Activated T-helper 17 cell treated with anti-CD3 and anti-CD28 coated beads, Interleukin-2, amount 50 U/mL, for 72 hours (primary cell): ENCODE measurements around the gene MFSD6. TPM values are rescaled to one million over a fixed set of nuclear protein-coding genes. Genes with fewer than 3 reads are reported as not detected.

Experiments
- ATAC-seq: fragments of 150-1000 bp; cut with Tn5 transposase; replicated peaks from 2 replicates; pipeline ENCODE4 v1.10.0; 2021; ENCODE audit warnings: mild to moderate bottlenecking, moderate library complexity
- H3K27ac Mint-ChIP-seq: one replicate; pipeline ENCODE4 v1.8.0; 2022; ENCODE audit warnings: mixed read lengths
- H3K27me3 Mint-ChIP-seq: one replicate; pipeline ENCODE4 v1.8.0; 2022; ENCODE audit warnings: mixed read lengths
- H3K36me3 Mint-ChIP-seq: one replicate; pipeline ENCODE4 v1.8.0; 2022; ENCODE audit warnings: low read depth, mild to moderate bottlenecking, mixed read lengths
- H3K4me1 Mint-ChIP-seq: one replicate; pipeline ENCODE4 v1.8.0; 2022; ENCODE audit warnings: mixed read lengths
- H3K4me3 Mint-ChIP-seq: one replicate; pipeline ENCODE4 v1.8.0; 2022; ENCODE audit warnings: mild to moderate bottlenecking, mixed read lengths
- H3K9me3 Mint-ChIP-seq: one replicate; pipeline ENCODE4 v1.8.0; 2022; ENCODE audit warnings: mixed read lengths
- total RNA-seq, 2 donors: library from RNA; stranded (reverse); gene quantifications; one replicate each; pipeline ENCODE4 v1.2.3, GENCODE V29; 2022

MFSD6 gene
- total RNA-seq, 2 donors from 2014 or later: 33.5 to 41.5 TPM

DNA sequence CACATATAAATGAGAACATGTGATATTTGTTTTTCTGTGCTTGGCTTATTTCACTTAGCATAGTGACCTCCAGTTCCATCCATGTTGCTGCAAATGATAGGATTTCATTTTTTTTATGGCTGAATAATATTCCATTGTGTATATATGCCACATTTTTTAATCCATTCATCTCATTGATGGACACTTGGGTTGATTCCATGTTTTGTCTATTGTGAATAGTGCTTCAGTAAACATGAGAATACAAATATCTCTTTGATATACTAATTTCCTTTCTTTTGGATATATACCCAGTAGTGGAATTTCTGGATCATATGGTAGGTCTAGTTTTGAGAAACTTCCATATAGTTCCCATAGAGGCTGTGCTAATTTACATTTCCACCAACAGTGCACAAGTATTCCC lies 130.0 kb downstream of the MFSD6 start:
- no peak overlapping the region for H3K4me3 Mint-ChIP-seq
- H3K27ac Mint-ChIP-seq: no peak overlapping the region
- ATAC-seq: no peak
- peaks cover 33% of the 10 kb centered on the region for H3K36me3 Mint-ChIP-seq
- H3K4me1 Mint-ChIP-seq: peaks cover 17% of the 10 kb centered on the region
- peaks cover 33% of the 10 kb centered on the region for H3K9me3 Mint-ChIP-seq
- H3K27me3 Mint-ChIP-seq: no peaks in the 10 kb centered on the region

DNA sequence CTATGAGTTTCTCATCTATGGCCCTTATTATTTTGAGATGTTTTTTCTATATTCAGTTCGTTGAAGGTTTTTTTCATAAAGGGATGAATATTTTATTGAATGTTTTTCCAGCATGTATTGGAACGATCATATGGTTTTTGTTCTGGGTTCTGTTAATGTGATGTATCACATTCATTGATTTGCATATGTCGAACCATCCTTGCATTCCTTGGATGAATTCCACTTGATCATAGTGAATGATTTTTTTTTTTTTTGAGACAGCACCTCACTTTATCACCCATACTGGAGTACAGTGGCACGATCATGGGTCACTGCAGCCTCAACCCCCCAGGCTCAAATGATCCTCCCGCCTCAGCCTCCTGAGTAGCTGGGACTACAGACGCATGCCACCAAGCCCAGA lies 131.9 kb downstream of the MFSD6 start:
- no peak for ATAC-seq
- H3K36me3 Mint-ChIP-seq: peaks cover 33% of the 10 kb centered on the region
- H3K9me3 Mint-ChIP-seq: peaks cover 33% of the 10 kb centered on the region
- no peaks in the 10 kb centered on the region for H3K27me3 Mint-ChIP-seq
- no peak overlapping the region for H3K27ac Mint-ChIP-seq
- H3K4me3 Mint-ChIP-seq: no peak overlapping the region
- H3K4me1 Mint-ChIP-seq: peaks cover 12% of the 10 kb centered on the region

DNA sequence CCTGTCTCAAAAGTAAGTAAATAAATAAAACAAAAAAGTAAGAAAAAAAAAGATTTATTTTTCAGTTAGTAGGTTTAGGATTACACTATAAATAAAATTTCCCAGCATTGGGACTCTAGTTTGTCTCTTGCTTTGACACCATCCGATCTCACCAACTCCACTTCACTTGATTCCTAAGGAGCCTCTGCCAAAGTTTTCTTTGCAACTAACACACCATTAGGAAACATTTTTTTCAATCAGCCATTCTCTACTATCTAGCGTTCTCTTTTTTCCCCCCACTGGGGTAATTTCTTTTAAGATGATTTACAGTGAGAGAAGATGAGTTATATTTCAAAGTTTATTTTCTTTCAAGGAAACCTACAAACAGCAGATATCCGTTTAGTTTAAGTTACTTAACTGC lies 136.9 kb downstream of the MFSD6 start:
- Mint-ChIP-seq H3K9me3 (peaks cover 17% of the 10 kb centered on the region), H3K27me3 (no peaks in the 10 kb centered on the region), H3K27ac (no peak overlapping the region), H3K4me3 (no peak overlapping the region), H3K4me1 (no peaks in the 10 kb centered on the region), H3K36me3 (peaks cover 18% of the 10 kb centered on the region)
- no peak for ATAC-seq

DNA sequence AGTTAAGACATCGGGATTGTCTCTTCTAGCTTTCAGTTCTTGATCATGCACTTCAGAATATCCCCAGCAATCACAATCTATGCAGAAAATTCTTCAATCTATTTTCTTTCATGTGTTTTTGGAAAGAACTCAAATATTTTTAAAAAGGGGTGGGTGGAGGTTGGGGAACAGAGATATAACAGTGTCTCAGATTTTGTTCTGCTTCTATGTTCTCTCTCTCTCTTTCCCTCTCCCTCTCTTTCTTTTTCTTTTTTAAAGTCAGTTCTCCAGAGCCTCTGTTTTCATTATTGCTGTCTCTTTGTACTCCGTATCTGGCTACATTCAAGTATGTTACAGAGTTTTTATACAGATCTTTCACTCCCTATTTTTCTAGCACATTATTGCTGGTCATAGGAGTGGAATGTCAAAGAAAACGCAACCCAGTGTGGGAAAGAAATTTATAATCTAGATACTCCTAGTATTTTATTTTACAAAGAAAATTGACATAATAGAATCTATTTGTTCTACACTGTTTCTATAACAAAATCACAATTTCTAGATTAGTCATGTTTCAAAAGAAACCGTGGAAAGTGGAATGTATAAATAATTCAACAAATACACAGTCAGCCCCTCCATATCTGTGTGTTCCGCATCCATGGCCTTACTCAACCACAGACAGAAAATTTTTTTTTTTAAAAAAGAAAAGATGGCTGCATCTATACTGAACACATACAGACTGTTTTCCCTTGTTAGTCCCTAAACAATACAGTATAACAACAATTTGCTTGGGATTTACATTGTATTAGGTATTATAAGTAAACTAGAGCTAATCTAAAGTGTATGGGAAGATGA lies 137.6 kb downstream of the MFSD6 start:
- no peak for ATAC-seq
- Mint-ChIP-seq H3K4me3 (no peak overlapping the region), H3K4me1 (no peaks in the 10 kb centered on the region), H3K27me3 (no peaks in the 10 kb centered on the region), H3K36me3 (peaks cover 12% of the 10 kb centered on the region), H3K27ac (no peak overlapping the region), H3K9me3 (peaks cover 13% of the 10 kb centered on the region)

DNA sequence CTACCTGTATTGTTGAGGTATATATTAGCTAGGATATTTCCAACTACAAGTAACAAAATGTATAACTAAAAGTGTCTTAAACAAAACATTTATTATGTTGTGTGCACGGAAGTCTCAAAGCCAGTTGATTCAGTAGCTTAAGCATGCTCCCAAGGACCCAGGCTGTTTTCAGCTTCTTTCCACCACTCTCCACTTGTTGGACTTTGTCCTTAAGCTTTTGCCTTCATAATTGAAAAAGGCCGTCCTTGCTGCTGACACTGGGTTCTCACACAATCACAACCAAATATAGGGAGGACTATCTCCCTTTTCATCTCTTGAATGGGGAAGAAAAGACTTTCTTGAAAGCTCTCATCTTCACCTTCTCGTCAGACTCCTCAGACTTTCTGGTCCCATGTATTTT lies 138.6 kb downstream of the MFSD6 start:
- Mint-ChIP-seq H3K9me3 (peaks cover 7% of the 10 kb centered on the region), H3K4me1 (no peaks in the 10 kb centered on the region), H3K4me3 (no peak overlapping the region), H3K27me3 (no peaks in the 10 kb centered on the region), H3K27ac (no peak overlapping the region), H3K36me3 (peaks cover 4% of the 10 kb centered on the region)
- ATAC-seq: no peak

DNA sequence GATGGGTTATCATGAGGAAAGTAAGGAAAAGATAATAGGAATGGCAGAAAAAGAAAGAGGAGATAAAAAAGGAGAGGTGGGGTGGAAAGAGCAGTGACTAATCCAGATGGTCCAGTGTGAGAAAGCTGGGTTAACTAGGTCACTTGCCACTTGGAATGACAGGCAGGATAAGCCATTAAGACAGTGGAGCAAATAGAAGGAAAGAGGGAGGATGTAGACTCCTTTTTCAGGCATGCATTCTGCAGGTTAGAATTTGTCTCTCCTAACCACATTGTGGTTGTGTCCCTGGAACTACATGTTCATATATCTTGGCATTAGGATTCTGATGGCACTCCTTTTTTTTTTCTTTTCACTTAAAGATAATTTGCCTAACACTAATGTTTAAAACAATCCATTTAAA lies 139.7 kb downstream of the MFSD6 start:
- Mint-ChIP-seq H3K27ac (no peak overlapping the region), H3K27me3 (no peaks in the 10 kb centered on the region), H3K36me3 (no peaks in the 10 kb centered on the region), H3K9me3 (no peaks in the 10 kb centered on the region), H3K4me1 (no peaks in the 10 kb centered on the region), H3K4me3 (no peak overlapping the region)
- ATAC-seq: no peak

DNA sequence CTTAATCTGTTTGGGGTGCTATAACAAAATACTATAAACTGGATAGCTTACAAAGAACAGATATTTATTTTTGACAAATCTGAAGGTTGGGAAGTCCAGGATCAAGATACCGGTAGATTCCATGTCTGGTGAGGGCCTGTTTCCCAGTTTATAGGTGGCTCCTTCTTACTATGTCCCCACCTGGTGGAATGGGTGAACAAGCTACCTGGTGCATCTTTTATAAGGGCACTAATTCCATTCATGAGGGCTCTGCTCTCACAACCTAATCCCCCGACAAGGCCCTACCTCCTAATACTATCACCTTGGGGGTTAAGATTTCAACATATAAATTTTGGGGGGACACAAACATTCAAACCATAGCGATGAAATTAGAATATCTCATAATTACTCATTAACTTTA lies 142.0 kb downstream of the MFSD6 start:
- Mint-ChIP-seq H3K9me3 (no peaks in the 10 kb centered on the region), H3K27ac (no peak overlapping the region), H3K27me3 (no peaks in the 10 kb centered on the region), H3K4me1 (no peaks in the 10 kb centered on the region), H3K36me3 (no peaks in the 10 kb centered on the region), H3K4me3 (no peak overlapping the region)
- no peak for ATAC-seq

Other genes starting within 250 kb of the MFSD6 start
- 10 to 100 TPM; 31.3 to 44.9 TPM for gene HIBCH, start 88.5 kb upstream of the MFSD6 start, total RNA-seq
- gene INPP1, start 64.8 kb upstream of the MFSD6 start, total RNA-seq: 10 to 100 TPM; 13.2 to 15.5 TPM
- 10 to 100 TPM; 10.6 to 16.5 TPM for gene NEMP2, start 126.4 kb downstream of the MFSD6 start, total RNA-seq
- 10 to 100 TPM; 35.6 to 44.7 TPM for gene NAB1, start 240.7 kb downstream of the MFSD6 start, total RNA-seq